Natural killer cell (primary cell): ENCODE measurements around the gene MDFI. TPM values are rescaled to one million over a fixed set of nuclear protein-coding genes. Genes with fewer than 3 reads are reported as not detected.

ENCODE experiments used
- ATAC-seq, 3 donors: fragments of 150-1000 bp in 2 of 3; fragments of 200-7000 bp in 1 of 3; cut with Tn5 transposase; 1 replicate in 1 of 3; 2 replicates in 2 of 3; pipeline ENCODE4 v1.10.0; 2021; ENCODE audit warnings: mild to moderate bottlenecking in 2 of 3, moderate library complexity in 2 of 3
- DNase-seq, 2 donors: peaks; one replicate each; pipeline versions ENCODE4 v3.0.0 to v3.0.0-alpha.2; 2013 to 2021; ENCODE audit warnings: mixed read lengths in 1 of 2
- H3K27ac ChIP-seq: one replicate; pipeline ENCODE4 v1.5.1; 2013; ENCODE audit warnings: mild to moderate bottlenecking, low read length
- H3K27me3 ChIP-seq: one replicate; pipeline ENCODE4 v1.6.1; 2013; ENCODE audit warnings: low read length; ENCODE audit not compliant: control insufficient read depth, insufficient read depth
- H3K36me3 ChIP-seq: one replicate; pipeline ENCODE4 v1.6.1; 2013; ENCODE audit warnings: low read length; ENCODE audit not compliant: control insufficient read depth, insufficient read depth
- H3K4me1 ChIP-seq: one replicate; pipeline ENCODE4 v1.6.1; 2013; ENCODE audit warnings: low read length; ENCODE audit not compliant: control insufficient read depth, insufficient read depth
- H3K4me3 ChIP-seq: one replicate; pipeline ENCODE4 v1.5.1; 2013; ENCODE audit warnings: low read length
- H3K9me3 ChIP-seq: one replicate; pipeline ENCODE4 v1.6.1; 2013; ENCODE audit warnings: low read length; ENCODE audit not compliant: control insufficient read depth, insufficient read depth
- H3K27ac Mint-ChIP-seq, 2 donors: one replicate each; pipeline ENCODE4 v1.8.0; 2022; ENCODE audit warnings: mild to moderate bottlenecking in 2 of 2, mixed read lengths in 2 of 2, moderate library complexity in 1 of 2
- H3K27me3 Mint-ChIP-seq, 2 donors: one replicate each; pipeline ENCODE4 v1.8.0; 2022; ENCODE audit warnings: low read depth in 2 of 2, mixed read lengths in 2 of 2
- H3K36me3 Mint-ChIP-seq: one replicate; pipeline ENCODE4 v1.8.0; 2022; ENCODE audit warnings: mixed read lengths
- H3K4me1 Mint-ChIP-seq, 2 donors: one replicate each; pipeline ENCODE4 v1.8.0; 2022; ENCODE audit warnings: mixed read lengths in 2 of 2
- H3K4me3 Mint-ChIP-seq: one replicate; pipeline ENCODE4 v1.8.0; 2022; ENCODE audit warnings: mild to moderate bottlenecking, moderate library complexity, mixed read lengths
- H3K9me3 Mint-ChIP-seq, 2 donors: one replicate each; pipeline ENCODE4 v1.8.0; 2022; ENCODE audit warnings: mixed read lengths in 2 of 2
- WGBS: methylation state at CpG from one replicate; pipeline ENCODE4 v1.1.7; 2013; ENCODE audit warnings: missing lambda C conversion rate; ENCODE audit not compliant: insufficient coverage; 5-methylcytosine and 5-hydroxymethylcytosine counted together
- intact Hi-C: fragments of 100-400 bp; cut with micrococcal nuclease; formaldehyde crosslinking; loops from one replicate; pipeline ENCODE4 v1.14.2; 2022
- total RNA-seq, 4 donors: library from RNA; stranded (reverse); fragments of 120-200 nt in 1 of 4; gene quantifications; one replicate each; pipeline versions ENCODE4 v1.2.3 to v1.2.4, GENCODE V29; 2013 to 2022
- TF ChIP-seq, protein P1 (sequence below): fragments of 200-600 bp; IDR thresholded peaks from one replicate; pipeline ENCODE4 v1.8.0; 2022; ENCODE audit warnings: antibody characterized with exemption

The MDFI gene
- total RNA-seq, 3 donors from 2014 or later (not counting 1 experiment from before 2014, with no cell fraction given), result not detected

- intact Hi-C loops, result no loop called here
- peaks cover 25% of the 10 kb centered on the region for H3K27me3 ChIP-seq
Observed at GRCh38 chr6:41637194-41638001, 870 bp upstream of the MDFI start.

DNA sequence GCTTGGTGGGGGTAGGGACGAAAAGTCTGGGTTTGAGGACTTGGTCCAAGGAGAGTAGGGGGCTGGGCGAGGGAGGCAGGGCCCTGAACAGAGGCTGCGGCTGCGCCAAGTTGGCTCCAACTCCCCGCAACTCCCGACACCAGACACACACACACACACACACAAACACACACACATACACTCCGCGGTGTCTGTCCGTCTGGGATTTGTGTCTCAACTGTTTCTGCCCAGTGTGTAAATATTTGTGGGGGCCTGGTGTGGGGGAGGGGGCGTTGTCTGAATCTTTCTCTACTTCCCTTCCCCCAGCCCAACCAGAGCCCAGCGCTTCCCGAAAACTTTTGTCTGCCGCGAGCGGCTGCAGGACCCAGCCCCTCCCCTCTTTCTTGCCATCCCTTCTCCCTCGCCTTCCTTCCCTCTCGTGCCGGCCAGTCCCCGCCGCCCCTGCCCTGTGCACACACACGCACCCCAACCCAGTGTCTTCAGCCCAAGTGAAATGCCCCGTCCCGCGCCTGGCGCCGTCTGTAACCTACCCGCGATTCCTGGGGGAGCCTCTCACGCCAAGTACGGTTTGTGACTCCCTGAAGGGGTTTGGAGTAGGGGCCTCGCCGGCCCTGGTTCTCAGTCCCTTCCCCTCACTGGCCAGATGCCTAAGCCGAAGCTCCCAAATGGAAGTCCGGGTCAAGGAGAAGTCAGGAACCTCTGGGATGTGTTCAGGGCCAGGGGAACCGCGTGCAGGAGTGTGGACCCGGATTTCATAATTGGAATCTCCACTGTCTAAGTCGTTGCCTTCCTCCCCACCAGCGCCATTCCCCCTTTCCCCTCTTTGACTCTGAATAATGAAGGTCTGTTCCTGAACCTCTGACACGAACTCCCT is 904 bp downstream of the MDFI start:
- TF ChIP-seq, protein P1, sequence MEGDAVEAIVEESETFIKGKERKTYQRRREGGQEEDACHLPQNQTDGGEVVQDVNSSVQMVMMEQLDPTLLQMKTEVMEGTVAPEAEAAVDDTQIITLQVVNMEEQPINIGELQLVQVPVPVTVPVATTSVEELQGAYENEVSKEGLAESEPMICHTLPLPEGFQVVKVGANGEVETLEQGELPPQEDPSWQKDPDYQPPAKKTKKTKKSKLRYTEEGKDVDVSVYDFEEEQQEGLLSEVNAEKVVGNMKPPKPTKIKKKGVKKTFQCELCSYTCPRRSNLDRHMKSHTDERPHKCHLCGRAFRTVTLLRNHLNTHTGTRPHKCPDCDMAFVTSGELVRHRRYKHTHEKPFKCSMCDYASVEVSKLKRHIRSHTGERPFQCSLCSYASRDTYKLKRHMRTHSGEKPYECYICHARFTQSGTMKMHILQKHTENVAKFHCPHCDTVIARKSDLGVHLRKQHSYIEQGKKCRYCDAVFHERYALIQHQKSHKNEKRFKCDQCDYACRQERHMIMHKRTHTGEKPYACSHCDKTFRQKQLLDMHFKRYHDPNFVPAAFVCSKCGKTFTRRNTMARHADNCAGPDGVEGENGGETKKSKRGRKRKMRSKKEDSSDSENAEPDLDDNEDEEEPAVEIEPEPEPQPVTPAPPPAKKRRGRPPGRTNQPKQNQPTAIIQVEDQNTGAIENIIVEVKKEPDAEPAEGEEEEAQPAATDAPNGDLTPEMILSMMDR, result no peak
- H3K4me3 ChIP-seq, result no peak overlapping the region
- ATAC-seq (no peak), DNase-seq (no peak)
- no peaks in the 10 kb centered on the region for H3K9me3 Mint-ChIP-seq
- H3K36me3 ChIP-seq, result no peaks in the 10 kb centered on the region
- no peak overlapping the region for H3K27ac Mint-ChIP-seq
- intact Hi-C loops, result no loop called here
- peaks cover 0 to 22% of the 10 kb centered on the region in 2 donors for H3K4me1 Mint-ChIP-seq
- H3K9me3 ChIP-seq, result no peaks in the 10 kb centered on the region
- no peak overlapping the region for H3K27ac ChIP-seq
- no peaks in the 10 kb centered on the region for H3K36me3 Mint-ChIP-seq
- peaks cover 22% of the 10 kb centered on the region for H3K4me1 ChIP-seq
- peaks cover 25% of the 10 kb centered on the region for H3K27me3 ChIP-seq
- WGBS, result 42% methylated on average over 36 of the region's 40 CpGs
- peaks cover 41 to 58% of the 10 kb centered on the region in 2 donors for H3K27me3 Mint-ChIP-seq
- peak overlapping the region; percentile 65 for H3K4me3 Mint-ChIP-seq

More at GRCh38 chr6:41637194-41638001, 870 bp upstream of the MDFI start:
- H3K27ac ChIP-seq, result no peak overlapping the region
- Mint-ChIP-seq H3K27ac (no peak overlapping the region), H3K36me3 (no peaks in the 10 kb centered on the region), H3K9me3 (no peaks in the 10 kb centered on the region), H3K27me3 (peaks cover 46 to 57% of the 10 kb centered on the region in 2 donors), H3K4me1 (peaks cover 0 to 19% of the 10 kb centered on the region in 2 donors), H3K4me3 (peak overlapping the region; percentile 71)
- TF ChIP-seq, protein P1, result no peak
- H3K36me3 ChIP-seq, result no peaks in the 10 kb centered on the region
- no peak overlapping the region for H3K4me3 ChIP-seq
- DNase-seq (no peak), ATAC-seq (no peak)
- H3K4me1 ChIP-seq, result peaks cover 22% of the 10 kb centered on the region
- WGBS, result 22% methylated on average over 54 of the region's 54 CpGs
- H3K9me3 ChIP-seq, result no peaks in the 10 kb centered on the region

GRCh38 chr6:41639809-41640371 is 1.6 kb downstream of the MDFI start:
- H3K27ac Mint-ChIP-seq, result no peak overlapping the region
- Histone ChIP-seq H3K4me3 (no peak overlapping the region), H3K27ac (no peak overlapping the region), H3K9me3 (no peaks in the 10 kb centered on the region), H3K4me1 (peaks cover 17% of the 10 kb centered on the region), H3K27me3 (peaks cover 25% of the 10 kb centered on the region), H3K36me3 (no peaks in the 10 kb centered on the region)
- no peaks in the 10 kb centered on the region for H3K36me3 Mint-ChIP-seq
- H3K4me3 Mint-ChIP-seq, result peak overlapping the region; percentile 65
- H3K9me3 Mint-ChIP-seq, result no peaks in the 10 kb centered on the region
- ATAC-seq (no peak), DNase-seq (no peak)
- intact Hi-C loops, result no loop called here
- H3K27me3 Mint-ChIP-seq, result peaks cover 41 to 61% of the 10 kb centered on the region in 2 donors
- 86% methylated on average over 5 of the region's 8 CpGs for WGBS
- H3K4me1 Mint-ChIP-seq, result peaks cover 0 to 15% of the 10 kb centered on the region in 2 donors
- TF ChIP-seq, protein P1, result no peak
